ENCODE measurements around the gene ACO1.

The ACO1 gene

GRCh38 chr9:32502464-32502863, 118.0 kb downstream of the ACO1 start:
- no peak for DNase-seq

- DNase-seq, result no peak
Observed at GRCh38 chr9:32503008-32503407, 118.6 kb downstream of the ACO1 start.
